Measurements from ENCODE around the gene SH3BGR. TPM values are rescaled to one million over a fixed set of nuclear protein-coding genes. Genes with fewer than 3 reads are reported as not detected.

The SH3BGR gene
- total and polyA plus RNA-seq, 7 experiments from 2014 or later, result 0.94 to 3.7 (median 1.7) TPM

GRCh38 chr21:39559511-39559910, 107.7 kb downstream of the SH3BGR start:
- Mint-ChIP-seq H3K4me1 (no peaks in the 10 kb centered on the region), H3K4me3 (no peak overlapping the region), H3K9me3 (peaks cover 0 to 2% (median 0%) of the 10 kb centered on the region in 11 donors), H3K27me3 (peaks cover 0 to 13% (median 3%) of the 10 kb centered on the region in 5 donors), H3K36me3 (no peaks in the 10 kb centered on the region), H3K27ac (no peak overlapping the region)
- DNase-seq, result no peak
- ChIA-PET CTCF (no interaction called here), POLR2A (no interaction called here)
- intact Hi-C loops (cut with micrococcal nuclease), result no loop called here
- no peak for ATAC-seq
- Histone ChIP-seq H3K36me3 (ENCODE audit: control insufficient read depth in 2 of 3, insufficient read depth in 3 of 3, low read length in 3 of 3) (no peaks in the 10 kb centered on the region), H3K27me3 (ENCODE audit: control insufficient read depth in 2 of 2, insufficient read depth in 2 of 2, low read length in 2 of 2) (no peaks in the 10 kb centered on the region), H3K4me3 (ENCODE audit: low read length) (no peak overlapping the region), H3K27ac (ENCODE audit: low read depth, low read length) (no peak overlapping the region), H3K9me3 (ENCODE audit: control insufficient read depth in 2 of 3, low read length in 3 of 3) (no peaks in the 10 kb centered on the region), H3K4me1 (ENCODE audit: control insufficient read depth in 2 of 2, insufficient read depth in 2 of 2, low read length in 2 of 2) (no peaks in the 10 kb centered on the region)

GRCh38 chr21:39561140-39561539, 109.4 kb downstream of the SH3BGR start:
- H3K36me3 Mint-ChIP-seq, result no peaks in the 10 kb centered on the region
- H3K27ac Mint-ChIP-seq, result no peak overlapping the region
- Histone ChIP-seq H3K27ac (ENCODE audit: low read depth, low read length) (no peak overlapping the region), H3K4me3 (ENCODE audit: low read length) (no peak overlapping the region), H3K27me3 (ENCODE audit: control insufficient read depth in 2 of 2, insufficient read depth in 2 of 2, low read length in 2 of 2) (no peaks in the 10 kb centered on the region), H3K36me3 (ENCODE audit: control insufficient read depth in 2 of 3, insufficient read depth in 3 of 3, low read length in 3 of 3) (no peaks in the 10 kb centered on the region), H3K9me3 (ENCODE audit: control insufficient read depth in 2 of 3, low read length in 3 of 3) (no peaks in the 10 kb centered on the region), H3K4me1 (ENCODE audit: control insufficient read depth in 2 of 2, insufficient read depth in 2 of 2, low read length in 2 of 2) (no peaks in the 10 kb centered on the region)
- intact Hi-C loops (cut with micrococcal nuclease), result no loop called here
- H3K9me3 Mint-ChIP-seq, result peaks cover 0 to 2% (median 0%) of the 10 kb centered on the region in 11 donors
- CTCF ChIA-PET, result no interaction called here
- H3K27me3 Mint-ChIP-seq, result peaks cover 0 to 13% (median 3%) of the 10 kb centered on the region in 5 donors
- DNase-seq (no peak), ATAC-seq (no peak)
- POLR2A ChIA-PET, result no interaction called here
- H3K4me1 Mint-ChIP-seq, result no peaks in the 10 kb centered on the region
- H3K4me3 Mint-ChIP-seq, result no peak overlapping the region

DNA sequence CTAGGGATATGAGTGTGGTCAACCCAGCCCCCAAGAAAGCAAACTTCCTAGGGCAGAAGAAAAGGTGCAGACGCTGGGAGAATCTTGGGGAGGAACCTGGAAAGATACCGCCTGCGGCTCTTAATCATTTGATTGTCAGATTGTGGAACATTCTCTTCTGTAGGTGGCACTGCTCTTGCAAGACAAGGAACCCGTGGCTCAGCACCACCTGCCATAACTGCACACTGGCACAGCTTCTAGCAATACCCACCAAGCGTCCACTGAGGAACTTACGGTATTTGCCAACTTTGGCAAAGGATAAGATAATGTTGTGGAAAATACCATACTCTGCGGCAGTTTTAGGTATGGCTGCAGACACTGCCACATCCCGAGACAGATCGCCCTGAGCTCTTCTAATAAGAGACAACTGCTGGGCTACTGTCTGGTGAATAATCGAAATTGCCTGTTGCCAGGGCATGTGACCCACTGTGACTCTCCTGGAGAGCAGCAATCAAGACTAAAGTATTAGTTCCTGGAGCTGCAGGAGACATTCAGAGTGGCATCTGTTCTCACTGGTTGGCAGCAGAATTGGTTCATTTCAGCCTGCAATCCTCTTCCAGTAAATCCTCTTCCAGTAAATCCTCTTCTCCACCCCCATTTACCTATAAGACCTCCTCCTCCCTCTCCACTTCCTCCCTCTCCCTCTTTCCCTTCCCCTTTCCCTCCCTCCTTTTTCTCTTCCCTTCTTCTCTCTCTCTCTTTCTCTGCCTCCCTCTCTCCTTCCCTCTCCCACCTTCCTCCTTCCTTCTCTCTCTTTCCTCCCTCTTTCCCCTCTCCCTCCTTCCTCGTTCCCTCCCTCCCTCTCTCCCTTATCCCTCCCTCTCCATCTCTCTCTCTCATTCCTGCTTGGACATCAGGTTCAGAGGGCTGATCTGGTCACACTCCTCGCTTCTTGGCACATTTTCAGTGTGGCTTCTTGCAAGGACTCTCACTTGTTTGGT, 111.3 kb downstream of the SH3BGR start:
- CTCF ChIA-PET, result no interaction called here
- Histone ChIP-seq H3K4me1 (ENCODE audit: control insufficient read depth in 2 of 2, insufficient read depth in 2 of 2, low read length in 2 of 2) (no peaks in the 10 kb centered on the region), H3K27me3 (ENCODE audit: control insufficient read depth in 2 of 2, insufficient read depth in 2 of 2, low read length in 2 of 2) (no peaks in the 10 kb centered on the region), H3K4me3 (ENCODE audit: low read length) (no peak overlapping the region), H3K9me3 (ENCODE audit: control insufficient read depth in 2 of 3, low read length in 3 of 3) (no peaks in the 10 kb centered on the region), H3K27ac (ENCODE audit: low read depth, low read length) (no peak overlapping the region), H3K36me3 (ENCODE audit: control insufficient read depth in 2 of 3, insufficient read depth in 3 of 3, low read length in 3 of 3) (no peaks in the 10 kb centered on the region)
- POLR2A ChIA-PET, result no interaction called here
- intact Hi-C loops (cut with micrococcal nuclease), result no loop called here
- H3K27me3 Mint-ChIP-seq, result peaks cover 0 to 13% (median 3%) of the 10 kb centered on the region in 5 donors
- H3K27ac Mint-ChIP-seq, result no peak overlapping the region
- no peaks in the 10 kb centered on the region for H3K4me1 Mint-ChIP-seq
- ATAC-seq (no peak), DNase-seq (no peak)
- H3K4me3 Mint-ChIP-seq, result no peak overlapping the region
- no peaks in the 10 kb centered on the region for H3K36me3 Mint-ChIP-seq
- peaks cover 0 to 2% (median 0%) of the 10 kb centered on the region in 11 donors for H3K9me3 Mint-ChIP-seq

DNA sequence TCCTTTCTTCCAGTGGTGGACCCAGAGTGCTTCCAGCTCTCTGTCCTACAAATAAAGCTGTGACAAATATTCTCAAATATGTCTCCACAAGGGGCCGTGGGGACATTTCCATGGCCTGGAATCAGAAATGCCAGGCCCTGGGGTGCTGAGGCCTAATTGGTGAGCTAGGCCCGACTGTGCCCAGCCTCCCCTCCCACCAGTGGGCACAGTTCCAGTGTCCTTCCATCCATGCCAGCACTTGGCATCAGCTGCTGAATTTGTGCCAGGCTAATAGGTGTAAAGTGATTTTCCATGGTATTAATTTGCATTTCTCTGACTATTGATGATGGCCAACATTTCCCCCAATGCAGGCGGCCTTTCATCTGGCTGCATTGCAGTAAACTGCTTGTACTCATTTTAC, 112.4 kb downstream of the SH3BGR start:
- H3K27ac Mint-ChIP-seq, result no peak overlapping the region
- no peak overlapping the region for H3K4me3 ChIP-seq (ENCODE audit: low read length)
- no peaks in the 10 kb centered on the region for H3K9me3 Mint-ChIP-seq
- H3K27me3 Mint-ChIP-seq, result peaks cover 0 to 13% (median 3%) of the 10 kb centered on the region in 5 donors
- H3K4me1 Mint-ChIP-seq, result no peaks in the 10 kb centered on the region
- H3K27me3 ChIP-seq (ENCODE audit: control insufficient read depth in 2 of 2, insufficient read depth in 2 of 2, low read length in 2 of 2), result no peaks in the 10 kb centered on the region
- CTCF ChIA-PET, result no interaction called here
- intact Hi-C loops (cut with micrococcal nuclease), result no loop called here
- H3K27ac ChIP-seq (ENCODE audit: low read depth, low read length), result no peak overlapping the region
- POLR2A ChIA-PET, result no interaction called here
- H3K4me3 Mint-ChIP-seq, result no peak overlapping the region
- H3K36me3 ChIP-seq (ENCODE audit: control insufficient read depth in 2 of 3, insufficient read depth in 3 of 3, low read length in 3 of 3), result no peaks in the 10 kb centered on the region
- H3K36me3 Mint-ChIP-seq, result no peaks in the 10 kb centered on the region
- no peak for ATAC-seq
- no peaks in the 10 kb centered on the region for H3K4me1 ChIP-seq (ENCODE audit: control insufficient read depth in 2 of 2, insufficient read depth in 2 of 2, low read length in 2 of 2)
- H3K9me3 ChIP-seq (ENCODE audit: control insufficient read depth in 2 of 3, low read length in 3 of 3), result no peaks in the 10 kb centered on the region
- DNase-seq, result no peak

Small RNA genes within 50 kb of the gene (microRNA-seq; reads per million reads assigned to microRNA genes)
- gene MIR6508 (ENCODE audit: borderline microRNAs expressed), result not detected

Other genes with a start within 250 kb of the SH3BGR start
- gene BRWD1, start 138.3 kb upstream of the SH3BGR start, total RNA-seq, result 100 to 1,000 TPM in 1 of 5 experiments, 10 to 100 TPM in 4; 41.1 to 108 (median 83.9) TPM
- gene BRWD1, start 138.3 kb upstream of the SH3BGR start, polyA plus RNA-seq, result 10 to 100 TPM; 27.4 to 46.3 TPM
- gene HMGN1, start 102.9 kb upstream of the SH3BGR start, total RNA-seq, result 100 to 1,000 TPM; 198 to 310 (median 262) TPM
- 100 to 1,000 TPM; 198 to 286 TPM for gene HMGN1, start 102.9 kb upstream of the SH3BGR start, polyA plus RNA-seq
- gene LCA5L, start 6.2 kb upstream of the SH3BGR start, total RNA-seq, result not detected
- under 1 TPM in 1 of 2 donors, not detected in 1; 0.24 TPM for gene LCA5L, start 6.2 kb upstream of the SH3BGR start, polyA plus RNA-seq
- not detected for gene B3GALT5, start 161.0 kb downstream of the SH3BGR start, total RNA-seq
- gene B3GALT5, start 161.0 kb downstream of the SH3BGR start, polyA plus RNA-seq, result not detected

Data from naive thymus-derived CD4-positive, alpha-beta T cell (primary cell).